Measurements from ENCODE around the gene CA9.

The CA9 gene

DNA sequence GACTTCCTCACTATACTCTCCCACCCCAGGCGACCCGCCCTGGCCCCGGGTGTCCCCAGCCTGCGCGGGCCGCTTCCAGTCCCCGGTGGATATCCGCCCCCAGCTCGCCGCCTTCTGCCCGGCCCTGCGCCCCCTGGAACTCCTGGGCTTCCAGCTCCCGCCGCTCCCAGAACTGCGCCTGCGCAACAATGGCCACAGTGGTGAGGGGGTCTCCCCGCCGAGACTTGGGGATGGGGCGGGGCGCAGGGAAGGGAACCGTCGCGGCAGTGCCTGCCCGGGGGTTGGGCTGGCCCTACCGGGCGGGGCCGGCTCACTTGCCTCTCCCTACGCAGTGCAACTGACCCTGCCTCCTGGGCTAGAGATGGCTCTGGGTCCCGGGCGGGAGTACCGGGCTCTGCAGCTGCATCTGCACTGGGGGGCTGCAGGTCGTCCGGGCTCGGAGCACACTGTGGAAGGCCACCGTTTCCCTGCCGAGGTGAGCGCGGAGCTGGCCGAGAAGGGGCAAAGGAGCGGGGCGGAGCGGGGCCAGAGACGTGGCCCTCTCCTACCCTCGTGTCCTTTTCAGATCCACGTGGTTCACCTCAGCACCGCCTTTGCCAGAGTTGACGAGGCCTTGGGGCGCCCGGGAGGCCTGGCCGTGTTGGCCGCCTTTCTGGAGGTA, 2.1 kb downstream of the CA9 start:
- DNase-seq (ENCODE audit: low spot score) = peak; percentile 17

DNA sequence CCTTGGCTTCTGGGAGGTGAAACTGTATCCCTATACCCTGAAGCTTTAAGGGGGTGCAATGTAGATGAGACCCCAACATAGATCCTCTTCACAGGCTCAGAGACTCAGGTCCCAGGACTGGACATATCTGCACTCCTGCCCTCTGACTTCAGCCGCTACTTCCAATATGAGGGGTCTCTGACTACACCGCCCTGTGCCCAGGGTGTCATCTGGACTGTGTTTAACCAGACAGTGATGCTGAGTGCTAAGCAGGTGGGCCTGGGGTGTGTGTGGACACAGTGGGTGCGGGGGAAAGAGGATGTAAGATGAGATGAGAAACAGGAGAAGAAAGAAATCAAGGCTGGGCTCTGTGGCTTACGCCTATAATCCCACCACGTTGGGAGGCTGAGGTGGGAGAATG, 5.4 kb downstream of the CA9 start:
- no peak for DNase-seq (ENCODE audit: low spot score)

DNA sequence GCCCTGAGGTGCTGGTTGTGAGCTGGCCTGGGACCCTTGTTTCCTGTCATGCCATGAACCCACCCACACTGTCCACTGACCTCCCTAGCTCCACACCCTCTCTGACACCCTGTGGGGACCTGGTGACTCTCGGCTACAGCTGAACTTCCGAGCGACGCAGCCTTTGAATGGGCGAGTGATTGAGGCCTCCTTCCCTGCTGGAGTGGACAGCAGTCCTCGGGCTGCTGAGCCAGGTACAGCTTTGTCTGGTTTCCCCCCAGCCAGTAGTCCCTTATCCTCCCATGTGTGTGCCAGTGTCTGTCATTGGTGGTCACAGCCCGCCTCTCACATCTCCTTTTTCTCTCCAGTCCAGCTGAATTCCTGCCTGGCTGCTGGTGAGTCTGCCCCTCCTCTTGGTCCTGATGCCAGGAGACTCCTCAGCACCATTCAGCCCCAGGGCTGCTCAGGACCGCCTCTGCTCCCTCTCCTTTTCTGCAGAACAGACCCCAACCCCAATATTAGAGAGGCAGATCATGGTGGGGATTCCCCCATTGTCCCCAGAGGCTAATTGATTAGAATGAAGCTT, 6.1 kb downstream of the CA9 start:
- no peak for DNase-seq (ENCODE audit: low spot score)

DNA sequence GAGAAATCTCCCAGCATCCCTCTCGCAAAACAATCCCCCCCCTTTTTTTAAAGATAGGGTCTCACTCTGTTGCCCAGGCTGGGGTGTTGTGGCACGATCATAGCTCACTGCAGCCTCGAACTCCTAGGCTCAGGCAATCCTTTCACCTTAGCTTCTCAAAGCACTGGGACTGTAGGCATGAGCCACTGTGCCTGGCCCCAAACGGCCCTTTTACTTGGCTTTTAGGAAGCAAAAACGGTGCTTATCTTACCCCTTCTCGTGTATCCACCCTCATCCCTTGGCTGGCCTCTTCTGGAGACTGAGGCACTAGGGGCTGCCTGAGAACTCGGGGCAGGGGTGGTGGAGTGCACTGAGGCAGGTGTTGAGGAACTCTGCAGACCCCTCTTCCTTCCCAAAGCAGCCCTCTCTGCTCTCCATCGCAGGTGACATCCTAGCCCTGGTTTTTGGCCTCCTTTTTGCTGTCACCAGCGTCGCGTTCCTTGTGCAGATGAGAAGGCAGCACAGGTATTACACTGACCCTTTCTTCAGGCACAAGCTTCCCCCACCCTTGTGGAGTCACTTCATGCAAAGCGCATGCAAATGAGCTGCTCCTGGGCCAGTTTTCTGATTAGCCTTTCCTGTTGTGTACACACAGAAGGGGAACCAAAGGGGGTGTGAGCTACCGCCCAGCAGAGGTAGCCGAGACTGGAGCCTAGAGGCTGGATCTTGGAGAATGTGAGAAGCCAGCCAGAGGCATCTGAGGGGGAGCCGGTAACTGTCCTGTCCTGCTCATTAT, 6.8 kb downstream of the CA9 start:
- DNase-seq (ENCODE audit: low spot score) = no peak

DNA sequence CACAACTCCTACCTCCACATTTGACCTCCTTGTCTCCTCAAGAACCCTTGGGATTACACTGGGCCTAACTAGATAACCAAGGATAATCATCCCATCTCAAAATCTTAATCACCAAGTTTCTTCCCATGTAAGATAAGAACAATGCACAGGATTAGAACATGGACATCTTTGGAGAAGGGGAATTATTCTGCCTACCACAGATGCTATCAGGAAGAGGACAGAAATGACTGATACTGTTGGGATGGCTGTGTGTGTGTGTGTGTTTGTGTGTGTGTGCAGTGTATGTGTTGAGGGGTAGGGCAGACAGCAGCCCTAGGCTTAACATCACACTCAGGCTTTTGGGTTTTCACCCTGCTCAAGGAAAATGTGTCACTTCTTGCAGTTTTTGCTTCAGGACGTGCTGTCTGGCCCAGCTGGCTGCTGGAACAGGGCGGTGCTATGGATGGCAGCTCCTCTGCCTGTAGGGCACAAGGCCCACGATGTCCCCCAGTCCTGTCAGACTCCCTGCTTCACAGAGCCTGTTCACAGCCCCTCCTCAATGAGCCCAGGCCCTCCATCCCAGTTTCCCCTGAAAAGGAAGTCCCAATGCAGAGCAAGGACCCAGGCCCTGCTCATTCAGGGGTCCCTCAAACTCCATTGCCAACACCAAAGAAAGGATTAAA, 7.7 kb downstream of the CA9 start:
- no peak for DNase-seq (ENCODE audit: low spot score)

DNA sequence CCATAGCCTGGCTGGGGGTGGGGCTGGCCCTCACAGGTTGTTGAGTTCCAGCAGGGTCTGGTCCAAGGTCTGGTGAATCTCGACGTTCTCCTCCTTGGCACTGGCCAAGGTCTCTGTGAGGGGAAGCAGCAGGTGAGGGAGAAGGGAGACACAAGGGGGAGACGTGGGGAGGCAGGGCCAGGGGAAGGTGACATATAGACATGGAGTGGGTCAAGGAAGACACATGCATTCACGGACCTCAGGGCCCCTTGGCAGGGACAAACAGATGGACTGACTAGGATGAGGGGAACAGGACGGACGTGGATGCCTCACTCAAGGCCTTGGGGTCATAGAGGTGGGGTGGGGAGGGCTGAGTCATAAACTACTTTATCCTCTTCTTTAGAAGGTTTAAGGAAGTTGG, 8.3 kb downstream of the CA9 start:
- DNase-seq (ENCODE audit: low spot score) = no peak

DNA sequence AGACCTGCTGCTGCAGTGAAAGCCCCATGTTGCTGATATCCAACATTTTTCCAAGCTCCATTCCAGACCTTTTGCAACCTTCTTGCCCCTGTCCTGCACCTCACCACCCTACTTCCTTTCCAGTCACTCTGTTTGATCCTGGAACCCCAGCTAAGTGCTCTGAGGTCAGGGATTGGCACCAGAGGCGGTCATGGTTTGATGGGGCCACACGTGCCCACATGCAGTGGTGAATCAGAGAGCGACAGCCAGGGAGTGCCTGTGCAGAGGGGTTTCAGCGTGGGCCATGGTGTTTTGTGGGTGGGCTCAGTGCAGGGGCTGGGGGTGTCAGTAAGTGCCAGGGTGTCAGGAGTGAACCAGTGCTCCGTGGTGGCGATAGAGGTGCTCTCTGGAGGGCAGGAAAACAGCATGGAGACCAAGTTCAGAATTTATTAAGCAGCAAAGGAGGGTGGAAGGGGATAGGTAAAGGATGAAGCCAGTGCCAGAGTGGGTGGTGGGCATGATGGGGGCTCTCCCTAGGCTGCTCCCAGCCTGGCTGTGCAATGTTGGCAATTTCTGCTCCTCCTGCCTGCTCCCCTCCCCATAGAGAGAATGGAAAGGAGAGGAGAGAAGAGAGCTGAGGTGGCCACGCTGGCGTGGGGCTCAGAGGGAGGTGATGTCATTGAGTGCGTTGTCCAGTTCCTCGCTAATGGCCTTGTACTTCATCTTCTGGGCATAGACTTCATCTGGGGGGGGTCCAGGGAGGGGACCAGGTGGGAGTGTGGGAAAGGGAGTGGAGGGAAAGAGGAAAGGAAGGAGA, 9.0 kb downstream of the CA9 start:
- no peak for DNase-seq (ENCODE audit: low spot score)

DNA sequence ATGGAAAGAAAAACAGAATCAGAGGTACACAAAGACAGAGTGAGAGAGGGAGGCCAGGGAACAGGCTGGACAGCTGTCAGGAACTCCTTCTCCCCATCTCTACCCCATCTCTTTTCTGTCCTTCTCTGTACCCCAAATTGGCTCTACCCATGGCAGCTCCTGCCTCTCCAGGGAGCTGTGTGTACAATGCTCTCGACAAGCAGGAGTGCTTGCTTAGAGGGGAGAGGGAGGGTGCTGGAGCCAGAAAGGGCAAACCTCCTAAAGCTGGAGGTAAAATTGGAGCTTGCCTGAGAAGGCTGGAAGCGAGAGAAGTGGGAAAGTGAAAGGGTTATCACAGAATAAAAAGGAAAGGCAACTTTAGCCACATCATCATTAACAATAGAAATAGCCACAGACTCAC, 9.6 kb downstream of the CA9 start:
- no peak for DNase-seq (ENCODE audit: low spot score)

DNA sequence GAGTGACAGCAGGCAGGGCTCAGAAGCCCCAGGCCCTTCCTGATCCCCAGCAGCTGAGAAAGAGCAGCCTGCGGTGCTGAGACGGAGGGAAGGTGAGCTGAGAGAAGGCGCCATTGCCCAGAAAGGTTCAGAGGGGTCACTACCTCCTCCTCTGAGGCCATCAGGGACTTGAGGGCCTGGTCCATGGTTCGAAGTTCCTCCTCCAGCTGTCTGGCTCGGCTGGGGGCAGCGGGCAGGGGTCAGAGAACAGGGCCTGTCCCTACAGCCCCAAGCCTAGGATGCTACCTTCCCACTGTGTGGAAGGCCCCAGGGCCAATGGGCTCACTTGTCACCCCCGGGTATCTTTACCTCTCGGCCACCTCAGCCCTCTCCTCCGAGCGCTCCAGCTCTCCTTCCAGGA, 11.2 kb downstream of the CA9 start:
- no peak for DNase-seq (ENCODE audit: low spot score)

DNA sequence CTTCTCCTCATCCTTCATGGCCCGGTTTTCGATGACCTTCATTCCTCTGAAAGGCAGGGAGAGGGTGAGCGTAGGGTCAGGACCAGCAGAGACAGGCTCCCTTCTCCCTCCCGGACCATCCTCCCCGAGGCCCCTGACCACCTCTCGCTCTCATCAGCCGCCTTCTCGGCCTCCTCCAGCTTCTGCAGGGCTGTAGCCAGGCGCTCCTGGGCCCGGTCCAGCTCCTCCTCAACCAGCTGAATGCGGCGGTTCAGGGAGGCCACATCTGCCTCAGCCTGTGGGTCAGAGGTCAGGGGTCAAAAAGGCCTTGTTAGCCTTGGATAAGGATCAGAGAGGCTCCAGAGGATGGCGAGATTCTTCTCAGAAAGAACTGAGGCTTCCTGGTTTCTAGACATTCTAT, 11.8 kb downstream of the CA9 start:
- no peak for DNase-seq (ENCODE audit: low spot score)

DNA sequence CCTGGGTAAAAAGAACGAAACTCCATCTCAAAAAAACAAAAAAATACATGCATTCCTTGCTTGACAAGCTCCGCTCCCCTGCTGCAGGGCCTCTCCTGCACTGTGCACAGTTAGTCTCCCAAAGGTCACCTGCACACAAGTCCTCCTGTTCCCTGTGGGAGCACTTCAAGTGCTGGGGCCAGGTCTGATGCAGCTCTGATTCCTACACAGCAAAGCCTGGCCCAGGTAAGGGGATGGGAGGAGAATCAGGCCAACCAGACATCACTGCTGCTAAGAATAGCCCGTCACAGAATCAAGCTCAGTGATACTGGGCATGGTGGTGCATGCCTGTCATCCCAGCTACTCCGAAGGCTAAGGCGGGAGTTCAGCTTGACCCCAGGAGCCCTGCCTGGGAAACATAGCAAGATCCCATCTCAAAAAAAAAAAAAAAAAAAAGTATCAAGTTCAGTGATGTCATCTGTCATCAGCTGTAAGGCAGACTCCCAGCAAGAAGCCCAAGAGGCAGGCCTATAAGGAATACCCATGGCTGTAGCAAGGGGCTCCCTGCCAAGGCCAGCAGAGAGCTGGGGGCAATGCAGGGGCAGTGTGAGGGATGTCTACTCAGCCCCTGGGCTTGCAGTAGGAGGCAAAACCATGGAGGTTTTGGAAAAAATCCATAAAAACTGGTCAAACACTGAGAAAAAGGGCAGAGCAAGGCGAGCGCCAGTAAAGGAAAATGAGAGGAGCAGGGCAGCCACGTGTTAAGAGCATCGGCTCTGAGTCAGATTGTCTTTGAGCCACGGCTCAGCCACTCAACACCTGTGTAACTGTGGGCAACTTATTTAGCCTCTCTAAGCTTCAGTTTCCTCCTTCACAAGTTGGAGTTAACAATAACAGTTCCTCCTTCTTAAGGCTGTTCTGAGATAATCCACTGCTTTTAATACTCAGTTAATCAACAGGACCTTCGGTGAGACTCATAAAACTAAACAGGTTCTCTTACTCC, 12.8 kb downstream of the CA9 start:
- DNase-seq (ENCODE audit: low spot score) = no peak

DNA sequence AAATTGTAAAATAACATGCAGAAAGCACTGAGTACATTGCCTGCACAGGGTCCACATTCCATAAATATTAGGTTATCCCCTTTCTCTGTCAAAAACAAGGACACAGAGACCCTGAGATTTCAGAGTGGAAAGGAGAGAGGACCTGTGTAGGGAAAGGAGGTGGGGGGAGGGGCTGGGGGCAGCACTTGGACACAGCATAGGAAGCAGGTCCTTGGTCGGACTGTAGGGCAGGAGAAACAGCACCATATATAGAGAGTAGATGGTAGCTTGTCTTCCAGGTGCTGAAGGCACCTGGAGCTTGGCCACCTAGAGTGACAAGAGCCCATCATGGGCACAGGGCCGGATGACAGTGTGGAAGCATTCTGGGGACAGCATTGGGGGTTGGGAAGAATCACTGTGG, 13.6 kb downstream of the CA9 start:
- no peak for DNase-seq (ENCODE audit: low spot score)

DNA sequence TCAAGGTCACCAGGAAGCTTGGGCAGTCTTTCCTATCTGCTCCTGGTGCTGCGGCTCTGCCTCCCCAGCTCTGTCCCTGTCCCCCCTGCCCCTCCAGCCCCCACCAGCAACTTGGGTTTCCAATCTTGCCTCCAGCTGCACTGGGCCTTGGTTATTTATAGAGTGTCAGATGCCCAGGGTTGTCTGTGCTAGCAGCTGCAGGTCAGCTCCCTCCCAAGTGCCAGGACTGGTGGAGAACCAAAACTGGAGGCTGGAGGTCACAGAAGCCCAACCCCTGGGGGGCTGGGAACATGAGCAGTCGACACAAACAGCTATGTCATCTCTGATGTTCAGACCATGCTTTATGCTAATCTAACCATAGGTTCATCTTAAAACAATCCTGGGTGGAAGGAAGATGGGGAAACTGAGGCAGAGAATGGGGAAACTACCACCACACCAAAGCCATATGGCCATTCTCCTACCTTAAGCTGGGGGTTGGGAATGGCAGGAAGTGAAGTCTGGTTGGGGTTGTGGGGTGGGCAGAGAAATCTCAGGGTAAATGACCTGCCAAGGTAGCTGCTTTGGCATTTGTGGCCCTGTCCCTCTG, 14.3 kb downstream of the CA9 start:
- no peak for DNase-seq (ENCODE audit: low spot score)

DNA sequence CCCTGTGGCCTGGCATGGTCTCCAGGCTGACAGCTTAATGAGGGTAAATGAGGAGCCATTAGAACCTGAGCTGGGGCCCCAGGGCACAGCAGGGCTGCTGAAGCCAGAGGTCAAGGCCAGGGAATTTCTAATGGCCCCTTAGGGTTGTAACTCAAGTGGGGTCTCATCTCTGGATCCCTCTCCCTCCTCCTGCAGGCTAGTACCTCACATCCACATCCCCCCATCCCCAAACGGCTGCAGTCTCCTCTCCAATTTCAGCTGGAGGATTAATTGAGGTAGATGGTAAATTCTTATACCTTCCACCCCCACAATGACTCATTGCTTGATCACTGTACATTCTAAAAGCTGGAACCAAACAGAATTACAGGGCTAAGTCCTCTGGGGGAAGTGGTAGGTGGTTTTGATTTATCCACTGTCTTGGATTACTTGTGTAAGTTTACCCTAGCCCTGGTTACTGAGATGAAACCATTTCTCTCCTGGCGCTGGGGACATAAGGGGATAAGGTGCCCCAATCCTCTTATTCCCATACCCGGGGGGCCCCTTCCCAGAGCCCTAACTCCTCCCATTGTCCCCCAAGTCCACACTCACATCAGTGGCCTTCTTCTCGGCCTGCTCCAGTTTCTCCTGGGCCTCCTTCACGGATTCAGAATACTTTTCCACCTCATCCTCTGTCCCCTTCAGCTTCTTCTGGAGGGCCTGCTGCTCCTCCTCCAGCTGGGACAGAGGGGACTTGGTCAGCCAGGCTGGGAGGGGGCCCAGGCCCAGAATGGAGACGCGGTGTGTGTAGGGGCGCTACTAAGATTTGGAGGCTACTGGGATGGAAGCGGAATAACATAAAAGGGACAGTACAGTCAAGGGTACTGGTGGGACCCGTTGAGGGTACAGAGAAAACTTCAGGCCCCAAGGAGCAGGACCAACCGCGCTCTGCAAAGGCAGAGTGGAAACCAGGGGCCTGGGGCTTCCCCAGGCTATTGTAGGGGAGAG, 15.1 kb downstream of the CA9 start:
- DNase-seq (ENCODE audit: low spot score) = no peak

DNA sequence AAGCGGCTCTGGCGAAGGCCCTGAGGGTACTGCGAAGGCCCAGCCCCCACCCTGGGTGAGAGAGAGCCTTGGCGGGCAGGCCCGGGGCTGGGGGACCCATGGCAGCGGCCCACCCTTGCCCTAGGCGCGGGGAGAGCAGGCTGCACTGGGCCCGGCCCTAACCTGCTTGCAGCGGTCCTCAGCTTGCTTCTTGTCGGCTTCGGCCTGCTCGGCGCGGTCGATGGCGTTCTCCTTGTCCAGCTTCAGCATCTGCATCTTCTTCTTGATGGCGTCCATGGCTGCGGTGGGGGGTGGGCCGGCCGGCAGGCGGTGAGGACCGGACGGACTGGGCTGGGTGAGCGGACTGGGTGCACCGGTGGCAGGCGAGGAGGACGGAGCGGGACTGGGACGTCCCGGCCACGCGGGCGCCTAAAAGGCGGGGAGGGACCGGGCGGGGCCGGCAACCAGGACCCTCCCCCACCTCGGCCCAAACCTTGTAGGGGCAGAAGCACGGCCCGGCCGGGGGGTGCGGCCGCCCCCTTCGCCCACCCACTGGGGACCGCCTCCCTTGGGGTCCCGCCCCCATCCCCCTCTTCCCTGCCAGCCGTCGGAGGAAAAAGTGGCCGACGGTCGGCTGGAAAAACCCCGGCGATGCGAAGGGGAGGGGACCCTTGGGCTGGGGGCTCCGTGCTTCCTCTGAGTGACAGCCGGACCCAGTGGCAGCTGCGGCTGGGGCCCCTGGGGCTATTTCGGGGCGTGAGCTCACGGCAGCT, 16.0 kb downstream of the CA9 start, which contains the start of gene TPM2:
Gene TPM2 (minus strand): TSS at position 384 of the 752 bp plus-strand sequence. CDS start 108 bp downstream, at position 276.
- DNase-seq (ENCODE audit: low spot score) = no peak

DNA sequence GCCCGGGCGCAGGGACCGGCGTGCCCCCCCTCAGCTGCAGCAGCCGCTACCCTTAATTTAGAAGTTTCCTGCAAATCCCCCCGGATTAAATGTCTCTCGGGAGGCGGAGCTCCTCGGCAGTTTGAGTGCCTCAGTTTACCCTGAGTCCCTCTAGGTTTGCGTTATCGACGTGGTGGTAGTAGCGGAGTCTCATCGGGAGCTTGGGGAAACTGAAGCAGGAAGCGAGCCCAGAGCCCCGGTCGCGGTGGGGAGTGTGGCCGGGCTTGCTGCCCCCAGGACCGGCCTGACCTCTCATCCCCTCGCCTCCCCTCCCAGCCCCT, 16.5 kb downstream of the CA9 start:
- no peak for DNase-seq (ENCODE audit: low spot score)

DNA sequence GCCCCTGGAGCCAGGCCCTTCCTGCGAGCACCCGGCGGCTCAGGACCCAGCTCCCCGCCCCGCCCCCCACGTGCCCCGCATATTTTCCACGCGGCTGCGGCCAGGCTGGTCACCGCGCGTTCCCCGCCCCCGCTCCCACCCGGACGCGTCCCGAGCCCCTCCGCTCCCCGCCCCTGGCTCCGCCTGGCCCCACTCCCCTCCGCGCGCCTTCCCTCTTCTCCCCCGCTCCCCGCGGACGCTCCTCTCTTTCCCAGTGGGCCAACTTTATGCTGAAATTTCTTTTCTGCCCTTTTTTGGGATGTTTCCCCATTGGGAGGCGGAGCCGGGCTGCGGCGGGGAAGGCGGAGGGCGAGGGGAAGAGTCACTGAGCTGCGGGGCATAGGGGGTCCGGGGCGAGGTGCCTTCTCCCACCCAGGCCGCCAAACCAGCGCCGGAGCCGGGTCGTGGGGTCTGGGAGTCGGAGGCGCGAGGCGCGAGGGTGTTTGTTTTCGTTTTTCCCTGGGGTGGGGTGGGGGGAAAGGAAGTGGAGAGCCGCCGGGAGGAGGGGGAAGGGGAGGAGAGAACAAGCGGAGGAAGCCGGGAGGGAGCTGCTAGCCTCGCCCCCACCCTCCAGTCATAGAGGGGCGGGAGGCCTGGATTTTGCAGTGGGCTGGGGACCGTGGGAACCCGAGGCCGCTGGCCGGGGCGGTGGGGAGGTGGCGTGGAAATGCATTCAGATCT, 17.0 kb downstream of the CA9 start:
- DNase-seq (ENCODE audit: low spot score) = peak; percentile 31

DNA sequence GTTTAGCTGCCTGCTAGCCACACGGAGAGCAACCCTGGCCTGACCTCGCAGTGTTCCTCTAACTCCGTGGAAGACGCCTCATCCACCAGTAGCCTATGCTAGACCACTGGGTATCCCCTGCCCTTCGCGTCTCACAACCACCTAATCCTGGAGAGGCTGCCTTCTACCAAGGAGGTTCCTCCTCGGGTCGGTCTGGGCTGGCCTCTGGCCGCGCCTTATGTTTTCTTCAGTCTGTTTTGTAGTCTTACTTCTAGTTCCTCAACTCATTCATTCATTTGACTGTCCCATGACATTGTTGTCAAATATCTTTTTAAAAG, 17.6 kb downstream of the CA9 start:
- DNase-seq (ENCODE audit: low spot score) = no peak

Measured in CD4-positive, alpha-beta T cell treated with Interleukin-6 at 100 ng/mL for 8 hours (primary cell).